Ishikawa (cell line): ENCODE measurements around the gene AMFR.

ENCODE experiments used
- CEBPB ChIP-seq: IDR thresholded peaks from 2 replicates; pipeline ENCODE4 v1.6.1; 2012
- CREB1 ChIP-seq: IDR thresholded peaks from 2 replicates; pipeline ENCODE4 v1.6.1; 2012; ENCODE audit warnings: low read depth
- EGR1 ChIP-seq: IDR thresholded peaks from 2 replicates; pipeline ENCODE4 v1.6.1; 2012
- EP300 ChIP-seq: IDR thresholded peaks from 2 replicates; pipeline ENCODE4 v1.6.1; 2012; ENCODE audit warnings: borderline replicate concordance
- FOXM1 ChIP-seq: IDR thresholded peaks from 2 replicates; pipeline ENCODE4 v1.6.1; 2012; ENCODE audit warnings: low read depth, borderline replicate concordance
- NFIC ChIP-seq: IDR thresholded peaks from 2 replicates; pipeline ENCODE4 v1.6.1; 2012
- RAD21 ChIP-seq: IDR thresholded peaks from 2 replicates; pipeline ENCODE4 v1.6.1; 2012; ENCODE audit warnings: low read depth
- TAF1 ChIP-seq: IDR thresholded peaks from 2 replicates; pipeline ENCODE4 v1.6.1; 2012; ENCODE audit warnings: low read depth, mild to moderate bottlenecking
- TCF12 ChIP-seq: IDR thresholded peaks from 2 replicates; pipeline ENCODE4 v1.6.1; 2012; ENCODE audit warnings: low read depth
- TEAD4 ChIP-seq: IDR thresholded peaks from 2 replicates; pipeline ENCODE4 v1.6.1; 2012
- YY1 ChIP-seq: IDR thresholded peaks from 2 replicates; pipeline ENCODE4 v1.6.1; 2012; ENCODE audit warnings: low read depth
- ZBTB7A ChIP-seq: IDR thresholded peaks from 2 replicates; pipeline ENCODE4 v1.6.1; 2012; ENCODE audit warnings: low read depth
- TF ChIP-seq, protein P1 (sequence below): IDR thresholded peaks from 2 replicates; pipeline ENCODE4 v1.6.1; 2012
- TF ChIP-seq, protein P2 (sequence below): IDR thresholded peaks from 2 replicates; pipeline ENCODE4 v1.6.1; 2012; ENCODE audit warnings: low read depth, mild to moderate bottlenecking
- TF ChIP-seq, protein P3 (sequence below): IDR thresholded peaks from 2 replicates; pipeline ENCODE4 v1.6.1; 2012

AMFR gene

DNA sequence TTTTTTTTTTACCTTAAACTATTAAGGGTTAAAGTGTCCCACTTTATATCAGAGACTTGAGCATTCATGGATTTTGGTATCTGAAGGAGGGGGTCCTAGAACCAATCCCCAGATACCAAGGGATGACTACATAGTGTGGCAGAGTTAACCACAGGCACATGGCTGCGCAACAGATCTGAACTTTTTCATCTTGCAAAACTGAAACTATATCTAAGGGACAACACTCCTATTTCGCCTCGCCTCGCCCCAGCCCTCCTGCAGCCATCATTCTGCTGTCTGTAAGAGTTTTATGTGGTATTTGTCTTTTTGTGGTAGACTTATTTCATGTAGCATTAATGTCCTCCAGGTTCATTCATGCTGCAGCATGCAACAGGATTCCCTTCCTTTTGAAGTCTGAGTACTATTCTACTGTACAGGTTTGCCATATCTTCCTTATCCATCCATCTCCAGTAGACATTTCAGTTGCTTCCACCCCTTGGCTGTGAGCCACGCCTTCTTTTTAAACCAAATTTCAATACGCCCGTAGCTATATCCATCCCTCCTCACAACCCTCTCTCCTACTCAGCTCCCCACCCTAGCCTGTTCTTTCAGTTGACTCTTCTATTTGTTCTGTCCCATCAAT, 53.2 kb downstream of the AMFR start:
- TF ChIP-seq, protein P1, sequence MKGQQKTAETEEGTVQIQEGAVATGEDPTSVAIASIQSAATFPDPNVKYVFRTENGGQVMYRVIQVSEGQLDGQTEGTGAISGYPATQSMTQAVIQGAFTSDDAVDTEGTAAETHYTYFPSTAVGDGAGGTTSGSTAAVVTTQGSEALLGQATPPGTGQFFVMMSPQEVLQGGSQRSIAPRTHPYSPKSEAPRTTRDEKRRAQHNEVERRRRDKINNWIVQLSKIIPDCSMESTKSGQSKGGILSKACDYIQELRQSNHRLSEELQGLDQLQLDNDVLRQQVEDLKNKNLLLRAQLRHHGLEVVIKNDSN, result no peak
- TF ChIP-seq, protein P2, sequence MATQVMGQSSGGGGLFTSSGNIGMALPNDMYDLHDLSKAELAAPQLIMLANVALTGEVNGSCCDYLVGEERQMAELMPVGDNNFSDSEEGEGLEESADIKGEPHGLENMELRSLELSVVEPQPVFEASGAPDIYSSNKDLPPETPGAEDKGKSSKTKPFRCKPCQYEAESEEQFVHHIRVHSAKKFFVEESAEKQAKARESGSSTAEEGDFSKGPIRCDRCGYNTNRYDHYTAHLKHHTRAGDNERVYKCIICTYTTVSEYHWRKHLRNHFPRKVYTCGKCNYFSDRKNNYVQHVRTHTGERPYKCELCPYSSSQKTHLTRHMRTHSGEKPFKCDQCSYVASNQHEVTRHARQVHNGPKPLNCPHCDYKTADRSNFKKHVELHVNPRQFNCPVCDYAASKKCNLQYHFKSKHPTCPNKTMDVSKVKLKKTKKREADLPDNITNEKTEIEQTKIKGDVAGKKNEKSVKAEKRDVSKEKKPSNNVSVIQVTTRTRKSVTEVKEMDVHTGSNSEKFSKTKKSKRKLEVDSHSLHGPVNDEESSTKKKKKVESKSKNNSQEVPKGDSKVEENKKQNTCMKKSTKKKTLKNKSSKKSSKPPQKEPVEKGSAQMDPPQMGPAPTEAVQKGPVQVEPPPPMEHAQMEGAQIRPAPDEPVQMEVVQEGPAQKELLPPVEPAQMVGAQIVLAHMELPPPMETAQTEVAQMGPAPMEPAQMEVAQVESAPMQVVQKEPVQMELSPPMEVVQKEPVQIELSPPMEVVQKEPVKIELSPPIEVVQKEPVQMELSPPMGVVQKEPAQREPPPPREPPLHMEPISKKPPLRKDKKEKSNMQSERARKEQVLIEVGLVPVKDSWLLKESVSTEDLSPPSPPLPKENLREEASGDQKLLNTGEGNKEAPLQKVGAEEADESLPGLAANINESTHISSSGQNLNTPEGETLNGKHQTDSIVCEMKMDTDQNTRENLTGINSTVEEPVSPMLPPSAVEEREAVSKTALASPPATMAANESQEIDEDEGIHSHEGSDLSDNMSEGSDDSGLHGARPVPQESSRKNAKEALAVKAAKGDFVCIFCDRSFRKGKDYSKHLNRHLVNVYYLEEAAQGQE, result no peak
- no peak for TF ChIP-seq CREB1

DNA sequence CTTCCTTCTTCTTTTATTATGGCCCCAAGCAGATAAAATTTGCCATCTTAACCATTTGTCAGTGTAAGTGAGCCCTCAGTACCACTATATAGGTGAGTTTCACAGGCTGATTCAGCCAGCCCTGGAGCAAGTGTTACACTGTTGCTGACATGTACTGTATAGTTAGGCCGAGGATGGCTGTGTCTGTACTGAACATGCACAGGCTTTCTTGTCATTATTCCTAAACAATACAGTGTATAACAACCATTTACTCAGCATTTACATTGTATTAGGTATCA, 53.7 kb downstream of the AMFR start:
- no peak for TF ChIP-seq EGR1
- TF ChIP-seq, protein P2, result no peak
- no peak for TF ChIP-seq CREB1
- TF ChIP-seq, protein P3, sequence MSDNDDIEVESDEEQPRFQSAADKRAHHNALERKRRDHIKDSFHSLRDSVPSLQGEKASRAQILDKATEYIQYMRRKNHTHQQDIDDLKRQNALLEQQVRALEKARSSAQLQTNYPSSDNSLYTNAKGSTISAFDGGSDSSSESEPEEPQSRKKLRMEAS, result no peak
- no peak for TF ChIP-seq FOXM1
- TF ChIP-seq ZBTB7A, result no peak
- no peak for TF ChIP-seq TEAD4
- TF ChIP-seq CEBPB, result no peak
- TF ChIP-seq, protein P1, result no peak
- TF ChIP-seq TCF12, result no peak
- TF ChIP-seq YY1, result no peak
- TF ChIP-seq RAD21, result no peak
- TF ChIP-seq NFIC, result no peak
- no peak for TF ChIP-seq TAF1

DNA sequence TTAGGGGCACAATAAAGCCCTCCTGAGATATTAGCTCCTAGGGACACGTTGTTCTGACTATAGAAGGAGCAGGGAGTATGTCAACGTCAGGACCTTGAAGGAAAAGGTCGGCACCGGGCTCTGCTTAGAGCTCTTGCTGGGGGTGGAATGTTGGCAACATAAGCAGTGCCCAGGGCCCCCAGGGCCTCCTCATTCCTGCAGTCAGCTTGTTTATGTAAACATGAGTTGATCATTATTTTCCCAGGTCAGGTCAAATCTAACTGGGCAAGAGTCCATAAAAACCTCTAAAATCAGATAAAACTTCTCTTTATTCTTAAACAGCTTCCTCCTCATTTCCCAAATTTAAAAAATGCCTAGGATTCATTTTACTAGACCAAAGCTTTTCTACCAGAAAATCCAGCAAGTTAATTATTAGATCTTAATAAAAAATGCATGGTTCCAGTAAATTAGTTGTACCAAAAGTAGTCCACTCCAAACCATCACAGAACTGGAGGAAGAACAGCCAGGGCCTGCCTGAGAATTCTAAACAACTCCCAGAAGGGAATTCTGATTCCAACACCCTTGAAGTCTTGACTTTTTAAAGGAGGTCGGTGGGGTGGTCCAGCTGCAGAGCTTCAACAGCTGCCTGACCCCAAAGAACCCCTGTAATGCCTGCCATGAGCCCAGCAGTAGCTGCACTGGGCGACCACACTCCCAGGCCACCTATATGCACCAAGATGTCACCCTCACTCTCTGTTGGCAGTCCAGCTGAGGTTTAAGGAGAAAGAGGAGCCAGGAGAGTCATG, 54.3 kb downstream of the AMFR start:
- TF ChIP-seq TAF1, result no peak
- no peak for TF ChIP-seq EP300
- TF ChIP-seq, protein P2, result no peak
- TF ChIP-seq, protein P1, result no peak
- TF ChIP-seq TEAD4, result no peak
- no peak for TF ChIP-seq TCF12
- TF ChIP-seq NFIC, result no peak
- TF ChIP-seq, protein P3, result no peak
- no peak for TF ChIP-seq YY1
- no peak for TF ChIP-seq CREB1
- TF ChIP-seq FOXM1, result no peak
- no peak for TF ChIP-seq CEBPB
- TF ChIP-seq RAD21, result no peak
- TF ChIP-seq EGR1, result no peak
- no peak for TF ChIP-seq ZBTB7A

DNA sequence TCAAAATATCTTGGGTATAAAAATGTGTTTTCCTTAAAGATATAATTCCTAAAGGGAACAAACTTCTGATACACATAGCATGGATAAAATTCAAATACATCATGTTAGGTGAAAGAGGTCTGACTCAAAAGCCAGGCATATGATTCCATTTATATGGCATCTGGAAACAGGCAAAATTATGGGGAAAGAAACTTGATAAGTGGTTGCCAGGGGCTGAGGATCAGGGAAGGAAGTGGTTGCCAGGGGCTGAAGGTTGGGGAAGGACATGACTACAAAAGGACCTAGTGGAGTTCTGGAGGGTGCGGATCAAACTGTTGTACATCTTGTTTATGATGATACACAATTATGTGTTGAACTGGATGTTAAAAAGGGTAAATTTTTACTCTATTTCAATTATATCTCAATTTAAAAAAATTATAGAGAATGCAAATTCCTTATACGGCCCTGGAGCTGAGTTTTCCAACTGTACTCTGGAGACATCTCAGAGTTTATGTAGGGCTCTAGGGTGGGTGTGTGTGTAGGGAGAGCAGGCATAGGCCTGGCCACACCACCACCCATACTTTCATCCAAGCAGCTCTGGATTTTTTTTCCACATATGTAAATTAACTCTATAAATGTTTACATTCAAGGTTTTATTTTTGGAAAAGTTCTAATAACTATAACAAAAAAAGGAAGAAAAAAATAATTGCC, 55.0 kb downstream of the AMFR start:
- no peak for TF ChIP-seq TCF12
- TF ChIP-seq NFIC, result no peak
- no peak for TF ChIP-seq YY1
- no peak for TF ChIP-seq TEAD4
- no peak for TF ChIP-seq CEBPB
- TF ChIP-seq CREB1, result no peak
- no peak for TF ChIP-seq FOXM1
